Measurements from ENCODE around the gene PTGES2.

The PTGES2 gene

DNA sequence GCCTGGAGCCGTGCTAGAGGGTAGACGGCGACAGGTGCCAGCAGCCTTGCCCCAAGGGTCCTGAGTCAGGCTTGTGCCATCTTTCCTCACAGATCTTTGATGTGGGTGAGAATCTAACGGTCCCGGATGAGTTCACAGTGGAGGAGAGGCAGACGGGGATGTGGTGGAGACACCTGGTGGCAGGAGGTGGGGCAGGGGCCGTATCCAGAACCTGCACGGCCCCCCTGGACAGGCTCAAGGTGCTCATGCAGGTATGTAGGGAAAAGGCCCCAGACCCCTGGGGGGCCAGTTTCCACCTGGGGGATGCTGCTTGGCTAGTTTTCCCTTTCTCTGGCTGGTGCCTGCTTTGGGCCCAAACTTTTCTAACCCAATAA is 24.0 kb downstream of the PTGES2 start:
- no peak for DNase-seq (ENCODE audit: low read depth, low spot score)

DNA sequence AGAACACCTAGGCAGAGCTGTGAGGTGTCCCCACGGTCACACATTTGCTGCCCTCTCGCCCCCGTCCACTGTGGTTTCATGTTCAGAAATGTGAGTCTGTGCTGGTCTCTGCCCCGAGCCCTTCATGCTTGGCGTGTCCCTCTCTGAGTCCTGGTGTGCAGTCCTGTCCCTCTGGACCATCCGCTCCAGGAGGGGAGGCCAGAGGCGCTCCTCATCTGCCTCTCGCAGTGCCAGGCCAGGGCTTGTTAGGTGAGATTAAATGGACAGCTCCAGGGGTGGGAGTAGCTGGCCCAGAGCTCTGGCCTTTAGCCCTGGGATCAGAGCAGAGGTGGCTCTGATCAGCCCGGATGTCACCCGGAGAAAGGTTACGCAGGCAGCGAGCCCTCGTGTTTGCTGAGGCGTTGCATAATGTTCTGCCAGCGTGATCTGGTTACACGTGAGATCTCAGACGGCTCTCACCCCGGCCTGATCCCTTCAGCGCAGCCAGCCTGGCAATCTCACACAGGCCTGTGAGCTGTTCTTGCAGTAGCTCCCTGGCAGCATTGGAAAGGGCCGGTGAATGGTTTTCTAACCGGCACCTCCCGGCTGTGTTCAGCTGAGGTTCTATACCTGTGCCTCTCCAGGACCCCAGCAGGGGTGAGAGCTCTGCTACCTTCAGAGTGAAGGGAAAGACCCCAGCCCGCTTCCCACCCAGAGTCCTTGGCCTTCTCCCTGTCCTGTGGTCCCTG is 24.5 kb downstream of the PTGES2 start:
- DNase-seq (ENCODE audit: low read depth, low spot score), result no peak

DNA sequence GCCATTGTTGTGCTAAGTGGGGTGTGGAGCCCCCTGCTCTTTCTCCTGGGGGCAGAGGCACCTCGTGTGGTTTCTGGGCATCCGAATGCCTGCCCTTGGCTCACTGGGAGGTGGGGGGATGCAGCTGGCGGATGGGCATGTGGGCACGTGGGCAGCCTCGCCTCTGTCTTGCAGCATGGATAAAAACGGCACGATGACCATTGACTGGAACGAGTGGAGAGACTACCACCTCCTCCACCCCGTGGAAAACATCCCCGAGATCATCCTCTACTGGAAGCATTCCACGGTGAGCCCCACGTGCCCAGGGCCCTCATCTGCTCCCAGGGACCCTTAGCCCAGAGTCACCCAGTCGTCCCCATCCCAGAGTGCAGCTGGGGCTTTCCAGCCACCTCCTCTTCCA is 25.3 kb downstream of the PTGES2 start:
- DNase-seq (ENCODE audit: low read depth, low spot score), result no peak

DNA sequence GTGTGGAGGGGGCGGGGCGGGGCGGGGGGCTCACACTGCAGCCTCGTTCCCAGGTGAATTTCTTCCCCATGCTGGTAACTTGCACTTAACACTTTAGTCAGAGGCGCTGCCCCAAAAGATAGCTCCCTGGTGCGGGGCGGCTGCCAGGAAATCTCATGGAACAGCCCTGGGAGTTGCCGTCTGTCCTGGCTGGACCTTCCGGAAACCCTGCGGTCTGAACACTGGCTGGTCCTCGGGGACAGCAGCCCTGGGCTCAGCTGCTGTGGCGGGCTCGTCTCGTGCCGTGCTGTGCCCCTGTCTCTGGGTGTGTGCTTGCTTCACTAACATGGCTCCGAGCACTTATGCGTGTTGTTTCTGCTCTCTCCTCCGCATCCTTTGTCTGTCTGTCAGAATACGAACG is 25.8 kb downstream of the PTGES2 start:
- DNase-seq (ENCODE audit: low read depth, low spot score), result no peak

DNA sequence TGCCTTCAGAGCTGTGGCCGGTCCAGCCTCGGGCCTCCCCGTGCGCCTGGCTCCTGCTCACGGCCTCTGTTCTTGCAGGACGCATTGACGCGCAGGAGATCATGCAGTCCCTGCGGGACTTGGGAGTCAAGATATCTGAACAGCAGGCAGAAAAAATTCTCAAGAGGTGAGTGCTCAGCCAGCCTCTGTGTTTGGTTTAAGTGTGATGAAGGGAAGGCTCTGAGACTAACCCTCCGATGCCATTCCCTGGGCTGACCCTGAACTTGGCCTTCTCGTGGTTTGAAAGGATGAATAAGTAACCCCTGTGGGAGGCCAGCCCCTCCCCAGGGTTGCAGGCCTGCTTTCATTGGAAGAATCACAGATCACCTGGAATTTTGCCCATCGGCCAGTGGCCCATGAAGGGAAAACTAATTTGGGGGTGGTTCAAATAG is 26.3 kb downstream of the PTGES2 start:
- DNase-seq (ENCODE audit: low read depth, low spot score), result no peak

DNA sequence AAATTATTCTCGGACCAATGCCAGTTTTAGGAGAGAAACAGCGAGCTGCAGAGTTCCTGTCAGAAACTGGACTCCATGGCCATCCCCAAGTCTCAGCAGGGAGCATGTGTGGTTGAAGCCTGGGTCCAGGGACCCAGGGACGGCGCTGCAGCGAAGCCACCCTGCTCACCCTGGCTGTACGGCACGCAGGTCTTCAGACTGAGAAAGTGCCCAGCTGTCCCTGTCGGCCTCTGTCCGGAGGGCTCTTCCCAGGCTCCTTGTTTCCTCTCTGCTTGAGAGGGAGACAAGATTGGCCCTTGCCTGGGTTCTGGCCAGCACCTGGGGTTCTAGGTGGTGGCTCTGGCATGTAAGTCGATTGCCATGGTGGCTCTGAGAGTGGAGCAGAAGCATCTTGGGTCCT is 26.9 kb downstream of the PTGES2 start:
- DNase-seq (ENCODE audit: low read depth, low spot score), result no peak

DNA sequence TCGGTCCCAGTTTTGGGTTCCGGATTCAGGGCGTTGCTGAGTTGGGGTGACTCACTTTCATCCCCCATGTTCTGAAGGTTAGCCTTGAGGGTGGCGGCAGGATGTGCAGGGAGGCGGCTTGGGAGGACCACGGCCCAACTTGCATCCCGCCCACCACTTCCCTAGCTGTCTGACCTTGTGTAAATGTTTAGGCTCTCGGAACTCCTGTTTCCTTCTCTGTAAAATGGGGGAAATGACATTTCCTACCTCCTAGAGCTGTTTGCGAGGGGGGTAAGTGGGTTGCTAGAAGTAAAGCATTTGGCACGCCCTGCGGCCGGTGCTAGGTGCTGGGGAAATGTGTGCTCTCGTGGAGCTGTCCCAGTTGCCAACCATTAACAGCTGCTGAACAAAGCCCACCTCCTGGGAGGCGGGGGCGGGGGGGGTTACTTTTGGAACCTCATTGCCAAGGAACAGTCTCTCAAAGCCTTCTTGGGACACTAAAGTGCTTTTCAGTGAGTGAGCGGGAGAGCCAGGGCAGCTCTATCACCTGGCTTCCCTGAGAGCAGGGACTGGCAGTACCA is 27.5 kb downstream of the PTGES2 start:
- no peak for DNase-seq (ENCODE audit: low read depth, low spot score)

DNA sequence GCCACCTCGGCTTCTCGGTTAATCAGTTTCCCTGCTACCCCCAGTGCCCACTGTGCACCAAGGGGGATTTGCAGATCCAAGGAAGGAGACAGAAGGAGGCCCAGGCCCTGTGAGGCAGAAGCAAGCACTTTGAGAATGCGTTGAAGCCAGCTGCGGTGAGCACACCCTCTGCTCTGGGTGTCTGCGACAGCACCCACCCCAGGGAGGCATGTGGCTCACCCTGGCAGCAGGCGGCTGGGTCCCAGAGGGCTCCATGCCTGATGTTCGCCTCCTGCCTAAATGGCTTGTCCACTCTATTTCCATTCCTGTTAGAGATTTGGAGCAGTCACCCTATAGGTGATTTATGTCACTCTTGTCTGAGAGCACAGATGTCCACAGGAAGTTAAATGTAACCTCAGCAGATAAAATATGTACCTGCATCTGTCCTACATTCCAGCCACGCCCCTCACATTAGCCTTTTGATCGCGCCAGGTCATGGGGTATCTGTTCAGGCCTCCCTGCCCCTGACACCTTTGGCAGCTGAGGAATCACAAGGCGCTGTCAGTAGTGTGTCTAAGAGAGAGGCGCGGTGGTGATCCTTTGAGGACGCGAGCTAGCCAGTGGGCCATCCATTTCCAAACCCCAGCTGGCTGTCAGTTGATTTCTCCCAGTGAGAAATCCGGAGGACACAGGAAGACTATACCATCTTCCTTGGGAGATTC is 28.1 kb downstream of the PTGES2 start:
- no peak for DNase-seq (ENCODE audit: low read depth, low spot score)

DNA sequence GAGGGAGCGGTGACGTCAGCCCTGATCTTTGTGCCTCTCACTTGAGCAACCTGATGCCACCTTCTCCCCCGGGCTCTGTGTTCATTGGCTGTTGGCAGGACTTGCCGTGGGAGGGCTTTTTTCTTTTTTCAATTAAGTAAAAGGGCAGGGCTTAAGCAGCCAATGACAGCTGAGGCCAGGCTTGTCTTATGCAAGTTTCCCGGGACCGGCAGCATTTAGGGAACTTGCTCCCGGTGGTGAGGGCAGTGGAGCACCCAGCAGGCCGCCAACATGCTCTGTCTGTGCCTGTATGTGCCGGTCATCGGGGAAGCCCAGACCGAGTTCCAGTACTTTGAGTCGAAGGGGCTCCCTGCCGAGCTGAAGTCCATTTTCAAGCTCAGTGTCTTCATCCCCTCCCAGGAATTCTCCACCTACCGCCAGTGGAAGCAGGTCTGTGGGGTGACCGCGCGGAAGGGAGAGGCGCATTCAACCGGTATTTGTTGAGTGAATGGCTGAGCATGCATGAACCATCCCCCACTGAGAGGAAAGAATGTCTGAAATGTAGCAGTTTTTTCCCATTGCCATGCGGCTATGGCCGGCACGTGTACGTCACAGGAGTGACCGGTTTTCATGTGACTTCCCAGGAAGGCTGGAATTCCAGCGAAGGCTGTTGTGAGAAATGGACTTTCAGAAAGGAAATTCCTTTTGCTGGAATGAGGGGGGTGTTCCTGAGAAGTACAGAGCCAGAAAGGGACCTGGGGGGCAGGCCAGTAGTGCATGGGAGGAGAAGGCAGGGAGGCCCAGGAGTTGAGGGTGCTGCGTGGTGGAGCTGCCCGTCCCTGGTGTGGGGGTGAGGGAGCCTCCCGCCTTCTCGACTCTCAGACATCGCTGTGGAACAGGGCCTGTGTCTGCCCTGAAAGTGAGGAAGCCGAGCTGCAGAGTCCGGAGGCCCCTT is 29.0 kb downstream of the PTGES2 start:
- peak; percentile 23 for DNase-seq (ENCODE audit: low read depth, low spot score)

DNA sequence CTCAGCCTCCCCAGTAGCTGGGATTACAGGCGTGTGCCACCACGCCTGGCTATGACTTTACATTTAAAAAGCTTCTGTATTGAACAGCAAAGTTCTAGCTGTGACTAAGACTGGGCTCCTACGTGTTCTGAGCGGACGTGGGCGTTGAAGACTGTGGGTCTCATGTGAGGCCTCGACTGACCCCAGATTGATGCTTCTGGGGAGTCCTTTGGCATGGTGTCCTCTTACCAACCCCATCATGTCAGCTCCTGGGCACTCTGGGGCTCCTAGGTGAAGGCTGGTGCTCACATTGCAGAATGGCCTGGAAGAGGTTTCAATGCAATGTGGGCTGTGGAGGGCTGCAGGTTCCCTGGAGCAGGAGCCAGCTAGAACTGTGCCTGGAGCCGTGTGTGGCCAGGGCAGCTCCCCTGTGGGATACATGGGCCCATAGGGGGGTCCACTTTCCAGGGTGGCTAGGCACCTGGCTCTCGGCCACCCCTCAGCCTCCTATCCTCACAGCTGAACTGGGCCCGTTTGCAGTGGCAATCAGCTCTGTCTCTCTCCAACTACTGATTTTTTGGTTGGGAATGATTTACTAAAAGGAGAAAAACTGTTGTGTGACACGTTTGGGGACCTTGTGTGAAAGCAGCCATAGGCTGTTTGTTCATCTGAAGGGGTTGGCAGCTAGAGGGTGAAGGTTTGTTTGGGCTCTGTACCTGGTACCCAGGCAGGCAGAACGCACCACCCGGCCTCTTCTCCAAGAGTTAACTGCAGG is 29.8 kb downstream of the PTGES2 start:
- DNase-seq (ENCODE audit: low read depth, low spot score), result no peak

DNA sequence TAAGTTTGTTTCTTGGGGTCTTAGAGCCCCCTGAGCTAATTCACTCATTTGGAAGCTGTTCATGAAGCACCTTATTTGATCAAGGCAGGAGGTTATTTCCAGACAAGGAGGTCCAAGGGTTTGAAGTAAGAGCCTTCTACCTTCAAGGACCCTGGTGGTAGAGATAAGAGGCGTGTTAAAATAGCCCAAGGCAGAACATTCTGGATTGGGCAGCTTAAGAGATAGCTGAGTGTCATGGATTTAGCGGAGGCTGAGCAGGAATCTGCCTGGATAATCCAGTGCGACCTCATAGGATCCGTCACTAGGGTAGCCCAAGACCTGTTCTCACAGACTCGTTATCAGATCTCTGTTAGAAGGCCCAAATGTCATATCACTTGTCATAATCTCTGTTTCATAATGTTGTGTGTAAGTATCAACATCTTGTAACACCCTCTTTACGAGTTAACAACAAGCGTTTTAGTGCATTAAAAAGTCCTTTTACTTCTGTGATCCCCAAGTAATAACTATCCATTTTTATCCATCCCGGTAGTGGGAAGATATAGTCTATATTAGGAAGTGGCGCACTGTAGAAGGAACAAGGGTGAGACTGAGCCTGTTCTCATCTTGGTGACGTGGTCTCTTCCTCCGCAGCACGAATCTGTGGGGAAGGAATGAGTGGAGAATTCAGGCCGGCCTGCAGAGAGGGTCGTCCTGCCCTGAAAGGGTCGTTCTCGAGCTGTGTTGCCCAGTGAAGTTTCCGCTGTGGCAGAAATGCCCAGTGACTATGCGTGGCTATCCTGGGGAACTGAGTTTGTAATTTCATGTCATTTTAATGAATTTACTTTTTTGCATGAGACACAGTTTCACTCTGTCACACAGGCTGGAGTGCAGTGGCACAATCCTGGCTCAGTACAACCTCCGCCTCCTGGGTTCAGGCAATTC is 30.7 kb downstream of the PTGES2 start:
- no peak for DNase-seq (ENCODE audit: low read depth, low spot score)

DNA sequence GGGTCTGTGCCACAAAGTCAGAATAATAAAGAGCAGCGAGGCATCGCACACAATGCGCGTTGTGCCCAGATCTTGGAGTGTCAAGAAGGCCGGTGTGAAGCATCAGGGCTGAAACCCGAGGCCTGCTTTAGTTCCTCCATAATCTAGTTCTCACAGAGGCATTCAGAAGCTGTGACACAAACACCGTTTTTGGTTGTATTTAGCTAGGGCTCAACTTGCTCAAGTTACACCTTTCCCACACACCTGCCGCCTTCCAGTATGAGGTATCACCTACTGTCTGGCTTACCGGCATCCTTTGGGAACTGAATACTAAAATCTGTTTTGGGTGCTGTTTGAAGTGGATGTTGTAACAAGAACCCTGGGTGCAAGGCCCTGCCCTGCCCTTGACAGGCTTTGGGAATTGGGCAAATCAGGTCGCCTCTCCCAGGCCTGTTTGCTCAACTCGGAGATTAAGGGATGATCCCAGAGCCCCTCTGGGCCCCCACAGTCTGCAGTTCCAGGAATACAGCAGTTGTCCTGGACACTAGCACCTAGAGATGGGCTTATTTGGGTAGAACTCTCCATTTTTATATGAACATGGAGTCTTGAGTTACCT is 32.5 kb downstream of the PTGES2 start:
- DNase-seq (ENCODE audit: low read depth, low spot score), result no peak

DNA sequence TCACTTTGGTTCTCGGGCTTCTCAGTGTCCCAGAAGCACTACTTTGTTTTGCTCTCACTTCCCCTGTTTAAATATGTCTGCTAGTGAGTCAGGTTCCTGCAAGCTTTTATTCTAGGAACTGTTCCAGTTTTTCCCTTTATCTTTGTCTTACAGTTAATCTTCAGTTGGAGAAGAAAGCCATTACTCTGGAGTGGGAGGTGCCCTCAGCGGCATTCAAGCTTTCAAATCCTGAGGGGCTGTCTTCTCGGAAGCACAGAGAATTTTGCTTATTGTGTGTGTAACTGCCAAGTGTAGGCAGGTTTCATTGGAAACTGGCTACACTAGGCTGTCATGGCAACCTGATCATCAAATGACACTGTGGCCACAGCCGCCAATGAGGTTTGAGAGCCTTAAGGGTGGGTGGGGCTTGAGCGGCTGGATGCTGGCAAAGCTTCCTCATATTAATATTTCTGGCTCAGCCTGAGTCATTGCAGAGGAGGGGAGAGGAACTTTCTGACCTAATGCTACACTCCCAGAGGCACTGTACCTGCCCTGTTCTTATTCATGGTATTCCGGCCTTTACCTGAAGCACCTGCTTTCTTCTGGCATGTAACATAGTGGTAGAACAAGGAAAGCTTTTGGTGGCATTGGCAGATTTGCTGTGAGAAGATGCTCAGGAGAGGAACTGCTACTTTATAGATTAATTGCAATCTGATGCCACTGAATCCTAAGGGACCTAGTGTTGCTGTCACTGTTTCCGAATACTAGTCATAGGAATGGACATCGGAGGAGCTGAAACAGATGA is 33.2 kb downstream of the PTGES2 start:
- peak; percentile 60 for DNase-seq (ENCODE audit: low read depth, low spot score)

DNA sequence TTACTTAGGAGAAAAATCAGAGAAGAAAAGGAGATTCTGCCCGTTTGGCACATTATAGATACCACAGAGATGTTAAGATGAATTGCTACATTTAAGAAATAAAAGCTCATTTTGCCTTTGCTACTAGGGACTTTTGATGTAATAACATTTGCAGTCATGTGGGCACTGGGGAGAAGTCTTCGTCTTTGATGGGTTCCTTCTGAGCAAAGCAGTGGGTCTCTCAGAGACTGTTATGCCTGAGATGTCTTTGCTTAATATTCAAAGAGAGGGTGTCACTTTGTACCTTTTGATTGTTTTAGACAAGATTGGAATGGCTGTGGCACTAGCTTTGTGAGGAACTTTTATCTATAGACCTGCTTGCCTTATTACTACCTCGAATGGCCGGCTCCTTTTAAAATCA is 34.5 kb downstream of the PTGES2 start:
- no peak for DNase-seq (ENCODE audit: low read depth, low spot score)

DNA sequence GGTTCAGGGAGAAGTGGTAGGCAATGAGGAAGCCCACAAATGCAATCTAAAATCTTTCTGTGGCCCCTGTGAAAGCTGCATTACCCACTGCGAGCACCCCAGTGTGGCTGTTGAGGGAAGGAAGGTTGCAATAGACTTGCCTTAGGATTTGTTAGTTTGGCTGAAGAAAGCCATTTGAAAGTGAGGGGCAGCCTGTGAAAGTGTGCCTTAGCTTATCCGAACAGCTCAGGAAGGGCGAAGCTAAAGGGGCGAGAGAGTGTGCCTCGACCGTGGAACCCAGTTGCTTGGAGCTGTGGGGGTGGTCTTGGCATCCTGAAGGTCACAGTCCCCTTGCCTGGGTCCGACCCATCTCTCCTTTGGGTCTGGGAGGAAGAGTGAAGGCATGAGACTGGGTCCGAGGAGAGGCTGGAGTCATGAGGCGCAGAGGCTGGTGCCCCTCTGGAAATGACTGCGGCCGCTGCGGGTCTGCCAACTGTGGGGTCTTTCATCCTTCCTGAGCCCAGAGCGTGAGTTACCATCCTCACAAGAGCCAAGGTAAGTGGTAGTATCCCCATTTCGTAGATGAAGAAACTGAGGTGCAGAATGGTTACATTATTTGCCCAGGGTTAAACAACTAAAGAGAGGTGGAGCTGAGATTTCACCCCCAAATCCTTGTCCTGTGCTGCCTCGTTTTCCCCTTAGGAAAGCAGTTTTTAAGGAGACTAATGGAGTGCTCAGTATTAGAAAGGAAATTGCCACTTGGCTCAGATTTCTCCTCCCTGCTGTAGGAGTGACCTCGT is 35.1 kb downstream of the PTGES2 start:
- DNase-seq (ENCODE audit: low read depth, low spot score), result no peak

DNA sequence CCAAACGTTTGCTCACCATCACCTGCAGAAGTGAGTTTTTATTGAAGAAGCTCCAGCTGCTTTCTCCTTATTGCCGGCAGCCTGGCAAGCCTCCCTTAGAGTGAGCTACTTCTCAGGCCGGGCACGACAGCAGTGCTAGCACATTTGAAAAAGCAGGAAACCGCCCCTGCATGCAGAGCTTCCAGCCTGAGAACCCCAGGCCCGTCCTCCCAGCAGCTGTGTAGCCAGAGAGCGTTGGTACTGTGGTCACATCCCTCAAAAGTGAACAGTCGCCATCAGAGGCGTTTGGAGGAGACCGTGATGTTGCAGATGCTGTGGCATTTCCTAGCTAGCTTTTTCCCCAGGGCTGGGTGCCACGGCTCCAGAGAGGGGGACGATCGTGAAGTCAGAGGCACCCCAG is 36.0 kb downstream of the PTGES2 start:
- no peak for DNase-seq (ENCODE audit: low read depth, low spot score)

DNA sequence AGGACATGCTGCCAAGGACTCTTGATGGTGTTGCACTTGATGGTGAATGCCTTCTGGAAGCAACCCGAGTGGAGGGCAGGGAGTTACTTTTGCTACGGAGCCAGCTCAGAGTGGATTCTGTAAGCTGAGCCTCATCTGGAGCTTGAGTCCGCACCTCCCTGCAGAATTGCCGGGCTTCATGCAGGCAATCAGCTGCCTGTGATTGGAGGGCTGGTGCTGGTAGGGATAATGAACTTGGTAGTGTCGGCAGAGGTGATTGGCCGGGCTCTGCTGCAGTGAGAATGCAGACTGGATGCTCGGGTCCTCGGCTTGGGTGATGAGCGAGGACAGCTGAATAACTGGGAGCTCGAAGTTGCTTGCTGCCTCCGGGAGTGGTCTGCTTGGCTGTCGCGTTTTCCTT is 36.4 kb downstream of the PTGES2 start:
- no peak for DNase-seq (ENCODE audit: low read depth, low spot score)

DNA sequence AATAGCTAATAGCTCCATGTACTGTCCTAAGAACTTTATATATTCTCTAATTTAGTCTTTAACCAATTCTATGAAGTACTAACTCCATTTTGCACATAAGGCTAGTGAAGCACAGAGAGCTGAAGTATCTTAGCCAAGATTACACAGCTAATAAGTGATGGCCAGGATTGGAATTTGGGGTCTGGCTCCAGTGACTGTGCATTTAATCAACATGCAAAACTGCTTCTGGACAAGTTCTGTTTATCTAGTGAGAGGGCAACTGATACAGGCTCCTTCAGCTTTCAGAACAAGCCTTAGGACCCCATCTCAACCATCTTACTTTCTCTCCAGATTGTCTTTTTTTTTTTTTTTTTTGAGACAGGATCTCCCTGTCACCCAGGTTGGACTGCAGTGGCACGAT is 38.2 kb downstream of the PTGES2 start:
- no peak for DNase-seq (ENCODE audit: low read depth, low spot score)
